Neural progenitor cell (in vitro differentiated cells): ENCODE results near the gene PLD4. TPM values are rescaled to one million over a fixed set of nuclear protein-coding genes. Genes with fewer than 3 reads are reported as not detected.

Experiments
- DNase-seq: peaks from one replicate; pipeline ENCODE4 v3.0.0-alpha.2; 2016; ENCODE audit warnings: low spot score
- H2AFZ ChIP-seq: fragments of 200-600 bp; sonication (generic); replicated peaks from 2 replicates; pipeline ENCODE4 v1.6.1; 2016; ENCODE audit warnings: antibody characterized with exemption
- H3F3A ChIP-seq: fragments of 200-600 bp; sonication (generic); 2 replicates; pipeline ENCODE4 v1.6.1; 2016; ENCODE audit warnings: antibody characterized with exemption, low read depth
- H3K27ac ChIP-seq: fragments of 200-600 bp; sonication (generic); 2 replicates; pipeline ENCODE4 v1.5.1; 2016; ENCODE audit warnings: mild to moderate bottlenecking
- H3K27me3 ChIP-seq: fragments of 200-600 bp; sonication (generic); 2 replicates; pipeline ENCODE4 v1.6.1; 2016; ENCODE audit warnings: mild to moderate bottlenecking, moderate library complexity
- H3K36me3 ChIP-seq: fragments of 200-600 bp; sonication (generic); 2 replicates; pipeline ENCODE4 v1.5.1; 2016
- H3K4me1 ChIP-seq: fragments of 200-600 bp; sonication (generic); 2 replicates; pipeline ENCODE4 v1.6.1; 2016; ENCODE audit warnings: mixed run types
- H3K4me2 ChIP-seq: fragments of 200-600 bp; sonication (generic); 2 replicates; pipeline ENCODE4 v1.6.1; 2016
- H3K4me3 ChIP-seq: fragments of 200-600 bp; sonication (generic); 2 replicates; pipeline ENCODE4 v1.5.1; 2016
- H3K79me2 ChIP-seq: fragments of 200-600 bp; sonication (generic); 2 replicates; pipeline ENCODE4 v1.6.1; 2016; ENCODE audit warnings: low read depth
- H3K9ac ChIP-seq: fragments of 200-600 bp; sonication (generic); 2 replicates; pipeline ENCODE4 v1.6.1; 2016
- H3K9me3 ChIP-seq: fragments of 200-600 bp; sonication (generic); 2 replicates; pipeline ENCODE4 v1.5.1; 2016; ENCODE audit warnings: low read depth
- H4K20me1 ChIP-seq: fragments of 200-600 bp; sonication (generic); 2 replicates; pipeline ENCODE4 v1.6.1; 2016; ENCODE audit warnings: low read depth
- H3K27ac Mint-ChIP-seq: 3 replicates; pipeline ENCODE4 v1.8.0; 2021; ENCODE audit warnings: mixed read lengths
- H3K27me3 Mint-ChIP-seq: 2 replicates; pipeline ENCODE4 v1.8.0; 2022; ENCODE audit warnings: low read depth, mild to moderate bottlenecking, inconsistent platforms, moderate library complexity, mixed read lengths; ENCODE audit not compliant: insufficient read depth
- H3K36me3 Mint-ChIP-seq: 3 replicates; pipeline ENCODE4 v1.8.0; 2021; ENCODE audit warnings: mixed read lengths
- H3K4me1 Mint-ChIP-seq: 3 replicates; pipeline ENCODE4 v1.8.0; 2021; ENCODE audit warnings: mixed read lengths
- H3K4me3 Mint-ChIP-seq: 3 replicates; pipeline ENCODE4 v1.8.0; 2021; ENCODE audit warnings: mild to moderate bottlenecking, moderate library complexity, mixed read lengths
- H3K9me3 Mint-ChIP-seq: 3 replicates; pipeline ENCODE4 v1.8.0; 2020; ENCODE audit warnings: mixed read lengths
- CTCF ChIP-seq: fragments of 200-600 bp; sonication (generic); IDR thresholded peaks from 2 replicates; pipeline ENCODE4 v1.5.1; 2017; ENCODE audit warnings: antibody characterized with exemption, mild to moderate bottlenecking
- EZH2 ChIP-seq: fragments of 200-600 bp; sonication (generic); IDR thresholded peaks from 2 replicates; pipeline ENCODE4 v1.6.1; 2017; ENCODE audit warnings: antibody characterized with exemption, mild to moderate bottlenecking, moderate library complexity
- EZH2phosphoT487 ChIP-seq: fragments of 200-600 bp; sonication (generic); IDR thresholded peaks from 2 replicates; pipeline ENCODE4 v1.6.1; 2017; ENCODE audit warnings: antibody characterized with exemption
- total RNA-seq: library from RNA; depleted of rRNA; stranded (reverse); fragments of >200 nt; gene quantifications from 2 replicates; pipeline ENCODE4 v1.2.3, GENCODE V29; 2015; ENCODE audit warnings: low replicate concordance

Gene PLD4
- total RNA-seq, 1 donor from 2014 or later: not detected

- Histone ChIP-seq H3K4me1 (peaks cover 13% of the 10 kb centered on the region), H4K20me1 (peaks cover 10% of the 10 kb centered on the region), H3K36me3 (no peaks in the 10 kb centered on the region), H3K4me2 (no peak overlapping the region), H3K27ac (no peak overlapping the region), H3K79me2 (no peaks in the 10 kb centered on the region), H3K4me3 (no peak overlapping the region), H2AFZ (no peak overlapping the region), H3K9ac (no peak overlapping the region), H3K9me3 (no peaks in the 10 kb centered on the region), H3K27me3 (peaks cover 52% of the 10 kb centered on the region), H3F3A (peaks cover 9% of the 10 kb centered on the region)
- H3K9me3 Mint-ChIP-seq: no peaks in the 10 kb centered on the region
- DNase-seq: no peak
- H3K4me1 Mint-ChIP-seq: peaks cover 2% of the 10 kb centered on the region
- no peaks in the 10 kb centered on the region for H3K36me3 Mint-ChIP-seq
- no peak for TF ChIP-seq CTCF
- TF ChIP-seq EZH2phosphoT487: no peak
- TF ChIP-seq EZH2: no peak
- peaks cover 21% of the 10 kb centered on the region for H3K27me3 Mint-ChIP-seq
- H3K27ac Mint-ChIP-seq: no peak overlapping the region
- H3K4me3 Mint-ChIP-seq: no peak overlapping the region
These were observed 4.9 kb downstream of the PLD4 start for GRCh38 chr14:104929268-104930230.

GRCh38 chr14:104930526-104931303 is 6.0 kb downstream of the PLD4 start:
- Mint-ChIP-seq H3K27ac (no peak overlapping the region), H3K27me3 (peaks cover 27% of the 10 kb centered on the region), H3K4me3 (no peak overlapping the region), H3K4me1 (peaks cover 4% of the 10 kb centered on the region), H3K36me3 (no peaks in the 10 kb centered on the region), H3K9me3 (no peaks in the 10 kb centered on the region)
- Histone ChIP-seq H3K27ac (no peak overlapping the region), H3K4me1 (peaks cover 13% of the 10 kb centered on the region), H3K36me3 (no peaks in the 10 kb centered on the region), H3K9ac (no peak overlapping the region), H3K79me2 (no peaks in the 10 kb centered on the region), H4K20me1 (peaks cover 10% of the 10 kb centered on the region), H3F3A (peaks cover 15% of the 10 kb centered on the region), H3K4me3 (no peak overlapping the region), H3K27me3 (peaks cover 64% of the 10 kb centered on the region), H2AFZ (no peak overlapping the region), H3K9me3 (no peaks in the 10 kb centered on the region), H3K4me2 (no peak overlapping the region)
- TF ChIP-seq EZH2 (no peak), EZH2phosphoT487 (no peak), CTCF (no peak)
- DNase-seq: no peak

- H3K9me3 ChIP-seq: no peaks in the 10 kb centered on the region
- H3K9ac ChIP-seq: no peak overlapping the region
- H3K4me2 ChIP-seq: no peak overlapping the region
- H3K27me3 Mint-ChIP-seq: peaks cover 28% of the 10 kb centered on the region
- H3K9me3 Mint-ChIP-seq: no peaks in the 10 kb centered on the region
- no peaks in the 10 kb centered on the region for H3K79me2 ChIP-seq
- no peak overlapping the region for H3K27ac ChIP-seq
- H3K4me1 ChIP-seq: peaks cover 13% of the 10 kb centered on the region
- peaks cover 10% of the 10 kb centered on the region for H4K20me1 ChIP-seq
- H3K27me3 ChIP-seq: peaks cover 70% of the 10 kb centered on the region
- no peak for DNase-seq
- H3K36me3 ChIP-seq: no peaks in the 10 kb centered on the region
- no peak overlapping the region for H2AFZ ChIP-seq
- no peak overlapping the region for H3K27ac Mint-ChIP-seq
- H3K4me3 ChIP-seq: no peak overlapping the region
- H3K36me3 Mint-ChIP-seq: no peaks in the 10 kb centered on the region
- TF ChIP-seq CTCF (no peak), EZH2 (no peak), EZH2phosphoT487 (no peak)
- H3F3A ChIP-seq: peaks cover 15% of the 10 kb centered on the region
- peaks cover 4% of the 10 kb centered on the region for H3K4me1 Mint-ChIP-seq
- no peak overlapping the region for H3K4me3 Mint-ChIP-seq
These were observed 6.7 kb downstream of the PLD4 start for GRCh38 chr14:104931304-104931770.
